ENCODE results near the gene NUCB1. TPM values are rescaled to one million over a fixed set of nuclear protein-coding genes. Genes with fewer than 3 reads are reported as not detected.

NUCB1 gene
- total and polyA plus RNA-seq, 9 of the 15 experiments (the other 6 are each of a cell fraction or from before 2014, with no cell fraction given): 3.1 to 153 (median 71.7) TPM

- TF ChIP-seq POLR3G (IDR thresholded peaks at IDR 0.05; ENCODE audit: extremely low read depth, insufficient read length, insufficient replicate concordance) (no peak), ZNF134 (CRISPR knock-in tag; conservative IDR thresholded peaks at IDR 0.05) (0 out of 2 replicates have a peak, but pooled peaks have one; percentile 4), THRB (CRISPR knock-in tag; conservative IDR thresholded peaks at IDR 0.05) (peak; percentile 86), CLOCK (CRISPR knock-in tag; IDR thresholded peaks at IDR 0.05; ENCODE audit: borderline replicate concordance) (no peak), SRSF3 (IDR thresholded peaks at IDR 0.05; ENCODE audit: insufficient read depth, low read length) (no peak), MYC (IDR thresholded peaks at IDR 0.05; ENCODE audit: low read depth, low read length) (peak; percentile 78), MYC (CRISPR knock-in tag; IDR thresholded peaks at IDR 0.05; ENCODE audit: borderline replicate concordance, low read depth) (peak; percentile 18; the same call in 1 of the 2 replicates), GTF2F1 (IDR thresholded peaks at IDR 0.05; ENCODE audit: low read depth, low read length) (peak; percentile 62; the same call in 1 of the 2 replicates), ZNF354B (CRISPR knock-in tag; IDR thresholded peaks at IDR 0.05) (no peak), ZBTB11 (CRISPR knock-in tag; IDR thresholded peaks at IDR 0.05) (peak in 1 of 3 experiments; percentile 59; a peak in 2 of 6 replicates), RAD21 (CRISPR knock-in tag; conservative IDR thresholded peaks at IDR 0.05 in 1 of 2, IDR thresholded peaks at IDR 0.05 in 1 of 2) (peak; percentile 8 to 25; a peak in 1 of 4 replicates), SRSF7 (optimal IDR thresholded peaks at IDR 0.05; ENCODE audit: low read depth, low read length) (no peak), DIDO1 (tag; IDR thresholded peaks at IDR 0.05; ENCODE audit: low read depth) (no peak), JUND (IDR thresholded peaks at IDR 0.05; ENCODE audit: borderline replicate concordance, low read depth, low read length) (peak; percentile 64; the same call in 1 of the 2 replicates), JUND (tag; IDR thresholded peaks at IDR 0.05; ENCODE audit: borderline replicate concordance, low read depth, low read length) (peak; percentile 68; the same call in 1 of the 3 replicates), POU5F1 (IDR thresholded peaks at IDR 0.05; ENCODE audit: borderline replicate concordance, low read depth, low read length, partially characterized antibody) (no peak), TARDBP (IDR thresholded peaks at IDR 0.05) (no peak), NR1H2 (CRISPR knock-in tag; IDR thresholded peaks at IDR 0.05) (no peak)
Measured at GRCh38 chr19:48962029-48962848, 62.1 kb downstream of the NUCB1 start (continued).
